Osteoblast (primary cell): Measurements from ENCODE around the gene TPPP3. TPM values are rescaled to one million over a fixed set of nuclear protein-coding genes. Genes with fewer than 3 reads are reported as not detected.

Source experiments
- DNase-seq: peaks from one replicate; pipeline ENCODE4 v3.0.0; 2011; ENCODE audit warnings: low spot score, mixed read lengths; ENCODE audit not compliant: insufficient read length; ENCODE audit errors: missing footprints
- H2AFZ ChIP-seq: 2 replicates; pipeline ENCODE4 v1.6.0; 2011; ENCODE audit warnings: mild to moderate bottlenecking, low read length
- H3K27ac ChIP-seq: 2 replicates; pipeline ENCODE4 v1.5.1; 2011; ENCODE audit warnings: mild to moderate bottlenecking, low read depth, low read length, moderate library complexity
- H3K27me3 ChIP-seq: 2 replicates; pipeline ENCODE4 v1.6.0; 2012; ENCODE audit warnings: mild to moderate bottlenecking, control low read depth, inconsistent platforms, low read length, moderate library complexity; ENCODE audit not compliant: insufficient read depth
- H3K36me3 ChIP-seq: 2 replicates; pipeline ENCODE4 v1.5.1; 2011; ENCODE audit warnings: mild to moderate bottlenecking, low read length, control low read depth, moderate library complexity; ENCODE audit not compliant: insufficient read depth
- H3K4me1 ChIP-seq: 2 replicates; pipeline ENCODE4 v1.5.1; 2011; ENCODE audit warnings: mild to moderate bottlenecking, low read length, control low read depth, moderate library complexity; ENCODE audit not compliant: insufficient read depth
- H3K4me2 ChIP-seq: 2 replicates; pipeline ENCODE4 v1.6.0; 2011; ENCODE audit warnings: mild to moderate bottlenecking, low read length; ENCODE audit not compliant: insufficient read depth
- H3K4me3 ChIP-seq: fragments of 200-600 bp; sonication (generic); 3 replicates; pipeline ENCODE4 v1.5.1; 2012; ENCODE audit warnings: mild to moderate bottlenecking, low read length, inconsistent platforms; ENCODE audit not compliant: insufficient read depth
- H3K79me2 ChIP-seq: 2 replicates; pipeline ENCODE4 v1.6.0; 2012; ENCODE audit warnings: mild to moderate bottlenecking, low read length, control low read depth, inconsistent platforms; ENCODE audit not compliant: insufficient read depth
- H3K9me3 ChIP-seq: 2 replicates; pipeline ENCODE4 v1.5.1; 2011; ENCODE audit warnings: low read depth, low read length, control low read depth
- H4K20me1 ChIP-seq: 2 replicates; pipeline ENCODE4 v1.6.0; 2012; ENCODE audit warnings: mild to moderate bottlenecking, low read length, control low read depth; ENCODE audit not compliant: insufficient read depth
- CTCF ChIP-seq: IDR thresholded peaks from 2 replicates; pipeline ENCODE4 v1.5.1; 2011; ENCODE audit warnings: mild to moderate bottlenecking, low read depth, low read length, moderate library complexity; ENCODE audit errors: extremely low read depth
- total RNA-seq: library from RNA; depleted of rRNA; stranded (reverse); fragments of >200 nt; gene quantifications from 2 replicates; pipeline ENCODE4 v1.2.3, GENCODE V29; 2012

TPPP3 gene
- total RNA-seq, result 0.59 and 0.72 TPM in 2 replicates

GRCh38 chr16:67393111-67393787 is at the start of gene TPPP3:
TPPP3 (minus strand) TSS chr16:67393498; CDS start chr16:67391111, 2,387 bp downstream.
- Histone ChIP-seq H3K9me3 (no peaks in the 10 kb centered on the region), H3K4me3 (peak within 1 kb of the TSS; percentile 61), H4K20me1 (peaks cover 4% of the 10 kb centered on the region), H3K79me2 (no peaks in the 10 kb centered on the region), H3K27ac (no peak within 1 kb of the TSS), H2AFZ (peak within 1 kb of the TSS; percentile 68), H3K27me3 (peaks cover 21% of the 10 kb centered on the region), H3K4me1 (peaks cover 19% of the 10 kb centered on the region), H3K4me2 (peak within 1 kb of the TSS; percentile 64), H3K36me3 (no peaks in the 10 kb centered on the region)
- peak; percentile 99 for DNase-seq
- TF ChIP-seq CTCF, result peak; percentile 46

GRCh38 chr16:67442581-67443255 is 49.4 kb upstream of the TPPP3 start:
- DNase-seq, result peak; percentile 80
- no peak overlapping the region for H3K4me3 ChIP-seq
- H2AFZ ChIP-seq, result no peak overlapping the region
- H3K9me3 ChIP-seq, result no peaks in the 10 kb centered on the region
- peaks cover 50% of the 10 kb centered on the region for H3K79me2 ChIP-seq
- TF ChIP-seq CTCF, result no peak
- no peak overlapping the region for H3K27ac ChIP-seq
- peaks cover 39% of the 10 kb centered on the region for H3K4me1 ChIP-seq
- H3K27me3 ChIP-seq, result no peaks in the 10 kb centered on the region
- H4K20me1 ChIP-seq, result peaks cover 63% of the 10 kb centered on the region
- no peak overlapping the region for H3K4me2 ChIP-seq
- peaks cover 15% of the 10 kb centered on the region for H3K36me3 ChIP-seq

GRCh38 chr16:67441907-67442306 is 48.6 kb upstream of the TPPP3 start:
- Histone ChIP-seq H3K9me3 (no peaks in the 10 kb centered on the region), H3K4me3 (no peak overlapping the region), H3K36me3 (peaks cover 20% of the 10 kb centered on the region), H3K27ac (no peak overlapping the region), H3K79me2 (peaks cover 42% of the 10 kb centered on the region), H3K4me2 (no peak overlapping the region), H3K4me1 (peaks cover 38% of the 10 kb centered on the region), H4K20me1 (peaks cover 55% of the 10 kb centered on the region), H2AFZ (no peak overlapping the region), H3K27me3 (no peaks in the 10 kb centered on the region)
- DNase-seq, result peak; percentile 30
- no peak for TF ChIP-seq CTCF

GRCh38 chr16:67441271-67441753 is 48.0 kb upstream of the TPPP3 start:
- H3K27ac ChIP-seq, result no peak overlapping the region

More at GRCh38 chr16:67441271-67441753, 48.0 kb upstream of the TPPP3 start:
- Histone ChIP-seq H3K79me2 (peaks cover 36% of the 10 kb centered on the region), H4K20me1 (peaks cover 49% of the 10 kb centered on the region), H2AFZ (no peak overlapping the region), H3K9me3 (no peaks in the 10 kb centered on the region), H3K27me3 (no peaks in the 10 kb centered on the region), H3K4me1 (peaks cover 32% of the 10 kb centered on the region), H3K36me3 (peaks cover 20% of the 10 kb centered on the region), H3K4me3 (no peak overlapping the region), H3K4me2 (no peak overlapping the region)
- no peak for DNase-seq
- TF ChIP-seq CTCF, result no peak
